ENCODE results near the gene ALPP.

The ALPP gene

GRCh38 chr2:232431705-232432590 is 53.4 kb downstream of the ALPP start:
- no peak for DNase-seq

Data from SW 1271 (cell line).